Activated gamma-delta T cell treated with Interleukin-2 at 50 U/mL for 16 hours (primary cell): ENCODE data around the gene SARDH.
"Not testable (repeated sequence)": the region's sequence is repeated elsewhere in the genome, so short reads cannot be mapped to it uniquely, and the experiment has no call there.

Experiments
- DNase-seq: peaks from one replicate; pipeline ENCODE4 v3.0.0-alpha.2; 2020

Gene SARDH

DNA sequence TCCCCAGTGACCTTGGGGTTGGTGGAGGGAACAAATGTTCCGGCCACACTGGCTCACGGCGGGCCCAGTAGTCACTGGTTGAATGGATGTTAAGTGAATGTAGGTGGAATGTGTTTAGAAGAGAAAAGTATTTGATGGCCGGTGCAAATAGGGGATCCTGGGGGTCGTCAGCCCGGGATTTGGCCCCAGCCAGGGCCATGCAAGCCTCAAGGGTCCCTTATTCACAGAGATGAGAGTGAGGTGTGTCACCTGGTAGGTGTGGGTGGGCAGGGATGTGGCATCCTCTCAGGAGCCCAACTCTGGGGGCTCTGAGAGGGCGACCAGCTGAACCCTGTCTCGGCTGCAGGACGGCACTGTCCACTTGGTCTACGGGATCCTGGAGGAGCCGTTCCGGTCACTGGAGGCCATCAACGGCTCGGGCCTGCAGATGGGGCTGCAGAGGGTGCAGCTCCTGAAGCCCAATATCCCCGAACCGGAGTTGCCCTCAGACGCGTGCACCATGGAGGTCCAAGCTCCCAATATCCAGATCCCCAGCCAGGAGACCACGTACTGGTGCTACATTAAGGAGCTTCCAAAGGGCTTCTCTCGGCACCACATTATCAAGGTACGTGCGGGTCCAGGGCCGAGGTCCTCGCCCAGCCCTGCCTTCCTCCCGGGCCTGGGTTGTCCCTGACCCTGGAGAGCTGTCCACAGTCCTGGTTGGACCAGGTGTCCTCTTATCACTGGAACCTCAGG lies 96.1 kb downstream of the SARDH start:
- DNase-seq: no peak

DNA sequence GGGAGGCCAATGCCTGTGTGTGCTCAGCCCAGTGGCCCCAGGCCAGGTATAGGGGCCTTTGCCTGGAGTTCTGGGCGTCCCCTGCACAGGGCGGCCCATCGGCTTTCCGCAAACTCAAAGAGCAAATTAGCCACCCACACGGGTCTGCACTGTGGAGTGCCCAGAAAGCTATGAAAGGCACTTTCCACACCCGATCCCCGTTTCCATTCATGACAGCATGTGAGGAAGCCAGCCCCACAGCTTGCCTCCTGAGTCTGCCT lies 96.8 kb downstream of the SARDH start:
- no peak for DNase-seq

DNA sequence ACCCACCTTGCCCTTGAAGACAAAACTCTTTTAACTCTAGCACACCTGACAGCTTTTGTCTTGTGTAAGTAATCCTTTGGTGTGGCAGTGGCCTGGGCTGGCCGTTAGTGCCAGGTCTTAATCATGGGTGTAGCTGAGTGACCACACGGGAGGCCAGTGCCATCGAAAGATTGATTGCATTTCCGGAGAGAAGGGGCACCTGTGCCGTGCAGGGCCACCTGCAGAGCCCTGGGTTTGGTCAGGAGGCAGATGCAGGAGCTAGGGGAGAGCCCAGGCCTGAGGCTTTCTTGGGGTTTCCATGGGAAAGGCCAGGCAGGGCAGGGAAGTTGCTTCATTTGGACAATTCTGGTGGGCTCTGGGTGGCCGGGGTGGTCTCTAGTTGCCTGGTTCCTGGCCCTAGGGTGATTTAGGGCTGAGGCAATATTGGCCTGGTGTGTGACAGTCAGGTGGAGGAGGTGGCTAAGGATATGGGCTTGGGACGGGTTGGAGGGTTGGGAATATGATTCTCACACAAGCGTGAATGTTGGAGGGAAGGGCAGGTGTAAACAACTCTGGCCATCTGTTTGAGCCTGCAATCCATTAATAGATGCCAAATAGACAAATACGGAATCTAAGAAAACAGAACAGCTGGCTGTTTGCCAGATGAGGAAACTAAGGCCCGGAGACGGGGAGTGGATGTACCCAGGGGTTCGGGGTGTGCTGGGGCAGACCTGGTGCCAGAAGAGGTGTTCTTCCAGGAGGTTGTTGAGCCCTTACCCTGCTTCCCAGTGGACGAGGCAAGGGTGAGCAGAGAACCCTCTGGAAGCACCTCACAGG lies 97.4 kb downstream of the SARDH start:
- DNase-seq: no peak

DNA sequence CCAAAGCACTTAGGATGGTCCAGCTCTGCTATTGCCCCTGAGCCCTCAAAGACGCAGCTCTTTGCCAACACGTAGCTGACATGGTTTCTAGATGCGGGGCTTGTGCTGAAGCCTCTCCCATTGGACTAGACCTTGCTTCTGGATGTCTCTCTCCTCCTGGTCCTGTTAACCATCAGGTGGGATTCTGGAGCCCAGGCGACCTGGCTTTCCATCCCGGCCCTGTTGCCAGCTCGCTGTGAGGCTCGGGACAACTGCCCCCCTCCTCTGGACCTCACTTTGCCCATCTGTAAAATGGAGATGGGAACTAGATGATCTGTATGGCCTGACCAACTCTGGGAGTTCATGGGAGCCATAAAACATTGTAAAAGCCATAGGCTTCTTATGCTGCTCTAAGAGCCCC lies 98.0 kb downstream of the SARDH start:
- DNase-seq: no peak

DNA sequence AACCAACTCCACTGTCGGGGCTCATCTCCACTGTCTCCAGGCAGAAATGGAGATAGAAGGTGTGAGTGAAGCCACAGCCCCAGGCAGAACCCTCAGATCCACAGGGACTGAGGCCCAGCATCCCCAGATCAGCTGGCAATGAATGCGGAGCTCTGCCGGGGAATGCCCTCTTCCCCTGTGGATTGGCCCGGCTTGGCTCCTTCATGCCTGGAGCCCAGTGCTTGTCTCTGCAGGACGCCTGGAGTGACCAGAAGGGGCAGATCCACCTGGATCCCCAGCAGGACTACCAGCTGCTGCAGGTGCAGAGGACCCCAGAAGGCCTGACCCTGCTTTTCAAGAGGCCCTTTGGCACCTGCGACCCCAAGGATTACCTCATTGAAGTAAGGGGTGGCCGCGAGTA lies 98.5 kb downstream of the SARDH start:
- no peak for DNase-seq

DNA sequence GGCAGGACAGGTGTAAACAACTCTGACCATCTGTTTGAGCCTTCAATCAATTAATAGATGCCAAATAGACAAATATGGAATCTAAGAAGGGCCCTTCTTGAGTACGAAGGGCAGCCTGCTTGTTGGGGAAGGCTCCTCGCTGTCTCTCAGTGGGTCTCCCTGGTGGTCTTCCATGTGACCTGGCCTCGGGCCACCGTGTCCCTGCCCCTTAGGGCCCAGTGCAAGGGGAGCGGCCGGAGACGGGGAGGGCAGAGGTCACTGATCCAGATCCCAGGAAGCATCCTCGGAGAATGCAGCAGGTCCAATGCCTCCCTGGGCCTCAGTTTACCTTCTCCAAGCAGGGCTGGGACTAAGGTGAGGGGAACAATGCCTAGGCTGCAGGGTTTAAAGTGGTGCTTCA lies 99.4 kb downstream of the SARDH start:
- DNase-seq: no peak

DNA sequence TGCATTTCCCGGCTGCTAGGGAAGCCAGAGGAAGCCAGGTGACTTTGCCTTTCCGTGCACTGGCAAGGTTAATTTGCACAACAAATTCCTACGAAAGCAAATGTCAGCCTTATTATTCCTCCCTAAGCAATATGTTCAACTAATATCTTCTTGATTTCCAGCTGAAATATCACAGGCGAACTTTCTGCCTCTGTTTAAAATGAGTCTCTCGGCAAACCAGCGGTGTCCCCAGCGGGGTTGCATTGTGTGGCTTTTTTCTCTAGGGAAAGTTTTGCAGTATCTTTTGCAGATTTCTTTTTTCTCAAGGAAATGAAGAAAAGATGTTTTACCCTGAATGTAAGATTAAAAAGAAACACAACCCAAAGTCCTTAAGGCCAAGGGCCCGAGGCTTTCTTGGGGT lies 100.1 kb downstream of the SARDH start:
- no peak for DNase-seq

DNA sequence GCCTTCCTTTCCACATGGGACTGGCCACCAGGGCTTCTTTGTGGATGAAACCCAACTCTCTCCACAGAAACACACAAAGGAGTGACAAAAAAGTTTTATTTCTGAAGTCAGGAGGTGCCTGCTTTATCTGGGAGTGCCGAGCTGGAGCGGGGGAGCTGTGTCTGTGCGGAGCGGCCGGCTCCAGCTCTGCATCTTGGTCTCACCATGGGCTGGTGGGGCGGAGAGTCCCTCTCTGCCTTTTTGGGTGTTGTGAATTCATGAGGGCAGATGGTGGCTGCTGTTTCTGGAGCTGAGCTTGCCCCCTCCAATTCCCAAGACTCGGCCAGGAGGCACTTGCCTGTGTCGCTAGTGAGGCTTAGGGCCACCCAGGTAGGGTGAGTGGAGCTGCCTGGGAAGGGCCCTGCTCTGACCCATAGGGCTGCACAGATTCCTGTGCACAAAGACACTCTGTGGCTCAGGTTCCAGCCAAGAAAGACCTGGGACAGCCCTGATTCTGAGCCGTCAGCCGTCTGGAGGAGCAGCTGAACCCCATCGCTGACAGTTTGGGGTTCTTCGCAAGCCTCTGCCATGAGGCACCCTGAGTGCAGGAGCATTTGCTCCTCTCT lies 100.6 kb downstream of the SARDH start:
- DNase-seq: no peak

DNA sequence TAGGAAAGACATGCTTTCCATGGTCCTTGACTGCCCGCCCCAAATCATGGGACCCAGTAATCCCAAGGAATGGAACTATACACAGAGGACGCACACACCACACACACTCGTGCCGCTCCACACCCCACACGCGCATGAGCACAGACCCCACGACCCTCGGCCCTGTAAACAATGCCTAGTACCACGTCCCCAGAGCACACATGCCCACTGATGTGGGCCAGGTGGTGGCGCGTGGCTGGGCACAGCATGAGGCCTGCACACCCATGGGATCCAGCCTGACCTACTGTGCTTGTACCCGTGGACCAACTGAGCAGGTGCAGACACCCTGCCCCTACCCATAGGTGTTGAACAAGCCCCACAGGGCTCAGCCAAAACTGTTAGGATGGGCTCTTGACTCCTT lies 101.2 kb downstream of the SARDH start:
- no peak for DNase-seq

DNA sequence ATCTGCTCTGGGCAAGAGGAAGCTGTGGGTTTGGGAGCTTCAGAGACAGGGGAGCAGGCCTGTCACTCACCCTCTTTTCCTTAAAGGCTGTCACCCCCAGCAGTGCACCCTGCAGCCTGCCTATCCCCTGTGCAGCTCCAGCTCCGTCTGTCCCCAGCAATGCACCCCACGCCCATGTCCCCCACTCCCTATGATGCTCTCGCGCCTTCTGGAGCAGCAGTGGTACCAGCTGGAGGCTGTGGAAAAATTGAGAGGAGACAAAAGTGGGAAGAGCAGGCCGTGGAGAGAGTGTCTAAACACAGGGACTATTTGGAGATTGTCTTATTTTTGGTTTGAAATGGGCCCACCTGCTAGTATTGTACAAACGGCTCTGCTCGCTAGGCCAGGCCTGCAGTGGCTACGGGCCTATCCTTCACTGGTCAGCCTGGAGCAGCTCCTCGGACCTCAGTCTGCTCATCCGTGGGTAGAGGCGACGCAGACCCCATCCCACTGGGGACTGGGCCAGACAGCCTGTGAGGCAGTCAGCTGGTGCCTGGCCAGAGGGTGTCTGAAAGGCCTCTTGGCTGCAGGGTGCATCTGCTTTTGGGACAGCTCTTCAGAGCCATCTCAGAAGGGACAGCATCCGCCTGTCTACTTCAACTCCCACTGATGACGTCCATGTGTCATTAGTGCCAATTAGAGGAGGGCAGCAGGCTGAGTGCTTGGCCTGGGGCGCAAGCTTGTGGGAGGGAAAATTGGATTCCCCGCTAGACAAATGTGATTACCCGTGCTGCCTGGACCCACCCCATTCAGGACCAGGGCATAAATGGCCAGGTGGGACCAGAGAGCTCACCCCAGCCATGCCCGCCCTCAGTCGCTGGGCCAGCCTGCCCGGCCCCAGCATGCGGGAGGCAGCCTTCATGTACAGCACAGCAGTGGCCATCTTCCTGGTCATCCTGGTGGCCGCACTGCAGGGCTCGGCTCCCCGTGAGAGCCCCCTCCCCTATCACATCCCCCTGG lies 102.3 kb downstream of the SARDH start, which contains the start of gene DBH:
TSS of gene DBH (plus strand) at position 831 of the 999 bp plus-strand sequence. CDS start at position 840, 9 bp downstream.
- DNase-seq: no peak

DNA sequence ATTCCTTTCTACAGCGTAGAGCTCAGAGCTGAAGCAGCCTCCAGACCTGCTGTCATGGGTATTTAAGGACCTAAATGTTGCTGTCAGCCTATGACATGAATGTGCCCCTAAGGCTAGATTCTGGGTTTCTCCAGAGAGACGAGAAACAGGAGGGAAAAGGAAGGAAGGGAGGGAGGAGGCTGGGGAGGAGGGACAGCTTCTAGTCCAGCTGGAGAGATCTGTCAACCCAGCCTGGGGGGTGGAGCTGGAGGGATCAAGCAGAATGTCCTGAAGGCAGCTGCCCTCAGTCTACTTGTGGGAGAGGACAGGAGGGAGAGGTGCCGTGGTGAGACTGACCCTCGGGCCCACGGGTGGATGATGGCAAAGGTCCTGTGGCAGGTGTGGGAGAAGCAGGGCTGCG lies 103.1 kb downstream of the SARDH start:
- DNase-seq: no peak

DNA sequence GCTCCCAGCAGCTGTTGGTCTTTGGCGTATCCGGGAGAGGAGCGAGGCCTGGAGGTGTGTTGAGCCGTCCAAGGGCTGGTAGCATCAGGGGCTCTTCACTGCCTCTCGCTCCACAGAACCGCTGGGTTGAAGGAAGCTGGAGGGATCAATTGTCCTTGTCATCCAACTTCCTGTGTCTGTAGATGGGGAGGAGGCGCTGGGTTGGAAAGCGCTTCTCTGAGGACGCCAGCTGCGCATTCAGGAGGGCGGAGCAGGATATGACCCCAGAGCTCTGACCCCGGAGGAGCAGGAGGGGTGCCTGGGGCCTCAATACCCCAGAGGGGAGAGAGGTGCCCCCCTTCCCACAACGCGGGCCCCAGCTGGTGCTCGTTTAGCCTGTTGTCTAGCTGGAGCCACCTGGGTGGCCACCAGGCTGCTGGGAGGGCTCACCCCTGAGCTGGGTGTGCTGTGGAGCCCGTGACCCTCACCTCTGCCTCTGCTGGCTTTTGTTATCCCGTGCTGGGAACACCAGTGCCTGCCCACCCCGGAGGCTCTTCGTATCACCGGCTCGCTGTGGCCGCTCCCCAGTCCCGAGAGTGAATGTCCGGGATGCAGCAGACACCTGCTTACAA lies 104.0 kb downstream of the SARDH start:
- DNase-seq: no peak

DNA sequence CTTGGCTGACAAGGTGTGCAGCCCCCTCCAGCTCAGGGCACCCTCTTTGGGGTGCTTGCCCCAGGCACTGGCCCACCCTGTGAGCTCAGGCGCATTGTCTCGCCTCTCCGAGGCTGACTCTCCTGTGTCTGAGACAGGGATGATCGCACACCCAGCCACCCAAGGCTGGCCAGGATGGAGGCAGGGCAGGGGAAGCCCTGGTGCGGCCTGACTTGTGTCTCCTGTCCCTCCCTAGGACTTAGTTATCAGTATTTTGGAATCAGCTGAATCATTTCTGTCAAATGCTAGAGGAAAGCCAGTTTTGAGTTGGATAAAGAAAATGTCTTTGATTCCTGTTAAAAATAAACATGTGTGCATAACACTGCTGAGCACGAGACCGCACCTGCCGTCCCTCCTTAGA lies 104.5 kb downstream of the SARDH start:
- no peak for DNase-seq

DNA sequence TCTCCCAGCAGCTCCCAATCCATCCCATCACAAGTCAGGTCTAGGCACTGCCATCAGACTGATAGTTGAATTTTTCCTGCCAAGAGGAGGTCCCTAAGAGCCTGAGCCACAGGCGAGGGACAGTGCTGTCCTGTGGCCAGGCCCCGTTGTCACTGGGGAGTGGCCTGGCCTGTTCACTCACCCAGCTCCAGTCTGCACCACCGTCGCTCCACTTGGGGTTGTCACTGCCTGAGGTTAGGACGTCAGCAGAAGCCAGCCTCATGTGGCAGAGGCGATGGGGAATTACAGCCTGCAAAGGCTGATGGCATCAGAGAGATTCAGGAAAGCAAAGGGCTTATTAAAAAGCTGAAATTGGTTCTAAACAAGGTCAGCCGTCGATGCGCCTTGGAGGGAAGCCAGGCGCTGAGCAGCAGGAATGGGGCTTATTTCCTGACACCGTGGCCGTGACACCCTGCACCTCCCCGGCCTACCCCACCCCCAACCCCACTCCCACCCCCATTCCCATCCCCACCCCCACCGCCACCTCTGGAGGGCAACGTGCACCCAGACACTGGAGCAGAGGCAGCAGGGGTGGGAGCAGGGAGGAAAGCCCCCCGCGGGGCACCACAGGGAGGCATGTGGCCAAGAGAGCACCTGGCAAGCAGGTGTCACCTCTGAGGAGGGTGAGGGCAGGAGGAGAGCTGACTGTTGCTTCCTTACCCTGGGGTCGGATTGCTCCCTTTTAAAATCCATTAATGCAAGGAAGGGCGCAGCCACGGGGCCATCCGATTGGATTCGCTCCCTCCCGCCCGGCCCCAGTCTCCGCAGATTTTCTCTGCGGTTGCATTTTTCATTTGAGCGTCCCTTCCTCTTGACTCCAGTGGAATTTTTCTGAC lies 105.1 kb downstream of the SARDH start:
- DNase-seq: no peak

DNA sequence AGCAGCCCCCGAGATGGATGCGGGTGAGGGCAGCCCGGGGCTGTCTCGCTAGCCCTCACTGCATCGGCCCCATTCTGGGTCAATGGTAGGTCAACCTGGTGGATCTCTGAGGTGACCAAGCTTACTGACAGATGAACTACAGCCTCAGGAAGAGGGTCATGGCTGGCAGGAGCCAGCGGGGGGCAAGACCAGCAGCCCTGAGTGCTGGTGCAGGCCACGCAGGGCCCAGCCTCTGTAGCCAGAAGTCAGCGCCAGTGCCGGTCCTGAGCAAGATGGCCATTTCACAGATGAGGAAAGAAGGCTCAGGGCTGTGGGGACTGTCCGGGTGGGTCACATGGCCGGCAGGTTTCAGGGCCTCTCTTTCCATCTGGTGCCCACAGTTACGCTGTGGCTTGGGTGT lies 107.0 kb downstream of the SARDH start:
- no peak for DNase-seq

DNA sequence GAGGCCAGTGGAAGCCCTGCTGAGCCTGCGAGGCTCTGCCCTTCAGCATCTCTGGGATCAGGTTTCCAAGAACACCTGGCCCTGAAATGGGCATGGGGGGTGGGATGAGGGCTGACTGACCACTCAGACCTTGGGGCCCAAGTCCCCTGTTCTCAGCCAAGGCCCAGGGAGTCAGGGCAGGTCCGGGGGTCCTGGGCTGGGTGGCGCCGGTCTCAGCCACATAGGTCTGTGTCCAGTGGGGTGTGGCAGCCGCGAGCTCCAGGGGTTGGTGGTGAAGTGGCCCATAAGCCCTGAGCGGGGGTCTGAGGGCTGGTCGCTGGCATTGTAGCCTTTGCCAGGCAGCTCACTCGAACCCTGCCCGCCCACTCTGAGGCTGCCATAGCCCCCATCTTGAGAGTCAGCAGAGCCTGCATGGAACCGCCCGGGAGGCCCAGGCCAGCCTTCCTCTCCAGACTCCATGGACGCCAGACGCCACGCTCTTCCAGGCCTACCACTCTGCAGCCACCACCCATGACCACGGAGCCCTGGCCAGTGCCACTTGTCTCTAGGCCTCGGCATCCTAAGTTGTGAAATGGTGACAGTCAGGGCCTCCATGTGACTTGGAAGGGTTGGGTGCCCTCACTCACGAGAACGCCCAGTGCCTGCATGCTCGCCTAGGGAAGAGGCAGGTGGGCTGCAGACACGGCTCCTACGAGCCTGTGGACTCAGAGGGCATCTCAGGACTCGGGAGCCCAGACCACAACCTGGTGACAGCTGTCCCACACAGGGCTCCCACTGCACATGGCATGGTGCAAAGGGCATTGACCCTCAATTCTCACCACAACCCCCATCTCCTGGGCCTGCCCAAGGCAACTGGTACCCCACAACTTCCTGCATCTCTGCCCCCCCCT lies 108.7 kb downstream of the SARDH start:
- DNase-seq: no peak

DNA sequence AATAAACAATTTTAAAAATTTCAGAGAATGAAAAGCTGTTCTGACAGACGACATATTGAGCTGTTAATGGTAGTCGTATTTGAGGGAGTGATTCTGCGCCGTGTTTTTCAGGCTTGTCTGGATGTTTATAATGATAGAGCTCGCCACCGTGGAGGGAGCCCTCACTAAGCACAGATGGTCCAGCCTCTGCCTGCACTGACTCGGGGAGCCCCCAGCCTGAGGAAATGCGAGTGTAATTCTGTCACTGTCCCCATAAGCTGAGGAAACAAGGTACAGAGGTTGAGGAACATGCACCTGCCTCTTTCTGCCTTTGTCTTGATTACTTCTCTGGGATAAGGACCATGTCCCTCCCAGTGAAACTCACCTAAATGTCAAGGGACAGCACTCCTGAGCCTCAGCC lies 109.4 kb downstream of the SARDH start:
- no peak for DNase-seq

DNA sequence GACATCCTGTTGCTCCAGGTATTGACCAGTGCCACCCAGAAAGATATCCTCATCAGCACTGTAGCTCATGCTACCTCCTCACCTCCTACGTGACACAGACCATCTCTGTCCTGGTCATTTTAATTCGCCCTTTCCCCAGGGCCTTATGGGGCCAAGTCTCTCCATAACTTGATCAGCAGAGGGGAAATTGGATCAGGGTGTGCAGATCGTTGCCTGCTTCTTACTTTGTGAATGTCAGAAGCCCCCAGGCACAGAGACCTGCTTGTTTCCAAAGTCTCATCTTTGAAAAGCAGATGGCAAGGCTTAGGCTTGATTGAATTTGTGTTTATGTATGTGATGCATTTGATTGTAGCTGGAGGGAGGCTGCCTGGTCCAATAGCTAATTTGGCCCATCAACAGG lies 110.8 kb downstream of the SARDH start:
- no peak for DNase-seq

DNA sequence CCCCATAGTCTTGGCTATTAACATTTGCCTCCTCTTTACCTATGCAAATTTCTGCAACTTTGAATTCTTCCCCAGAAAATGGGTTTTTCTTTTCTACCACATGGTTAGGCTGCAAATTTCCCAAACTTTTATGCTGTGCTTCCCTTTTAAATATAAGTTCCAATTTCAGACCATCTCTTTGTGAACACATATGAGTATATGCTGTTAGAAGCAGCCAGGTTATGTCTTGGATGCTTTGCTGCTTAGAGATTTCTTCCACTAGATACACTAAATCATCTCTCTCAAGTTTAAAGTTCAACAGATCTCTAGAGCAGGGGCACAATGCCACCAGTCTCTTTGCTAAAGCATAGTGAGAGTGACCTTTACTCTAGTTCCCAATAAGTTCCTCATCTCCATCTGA lies 112.1 kb downstream of the SARDH start:
- DNase-seq: not testable (repeated sequence)

DNA sequence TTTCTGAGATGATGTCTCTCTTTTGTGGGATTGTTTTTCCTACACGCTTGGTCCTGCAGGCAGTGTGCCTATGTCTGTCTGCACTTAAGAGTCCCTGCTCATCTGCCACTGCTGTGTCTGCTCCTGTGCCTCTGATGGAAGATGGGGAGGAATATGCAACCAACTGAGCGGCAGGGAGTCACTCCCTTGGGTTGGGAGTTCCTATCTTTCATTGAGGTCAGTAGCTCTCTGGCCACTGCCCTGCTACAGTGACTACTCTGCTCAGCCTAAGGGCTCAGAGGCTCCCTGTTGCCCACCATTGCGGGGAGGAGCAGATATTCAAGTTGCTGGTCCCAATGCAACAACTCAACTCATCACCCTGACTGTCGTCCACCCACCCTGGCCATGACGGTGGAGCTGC lies 115.6 kb downstream of the SARDH start:
- no peak for DNase-seq
